Measurements from ENCODE around the gene ARF5. TPM values are rescaled to one million over a fixed set of nuclear protein-coding genes. Genes with fewer than 3 reads are reported as not detected.
"Not testable (repeated sequence)": the region's sequence is repeated elsewhere in the genome, so short reads cannot be mapped to it uniquely, and the experiment has no call there.

ARF5 gene
- total RNA-seq, 4 donors from 2014 or later = 113 to 162 (median 141) TPM

DNA sequence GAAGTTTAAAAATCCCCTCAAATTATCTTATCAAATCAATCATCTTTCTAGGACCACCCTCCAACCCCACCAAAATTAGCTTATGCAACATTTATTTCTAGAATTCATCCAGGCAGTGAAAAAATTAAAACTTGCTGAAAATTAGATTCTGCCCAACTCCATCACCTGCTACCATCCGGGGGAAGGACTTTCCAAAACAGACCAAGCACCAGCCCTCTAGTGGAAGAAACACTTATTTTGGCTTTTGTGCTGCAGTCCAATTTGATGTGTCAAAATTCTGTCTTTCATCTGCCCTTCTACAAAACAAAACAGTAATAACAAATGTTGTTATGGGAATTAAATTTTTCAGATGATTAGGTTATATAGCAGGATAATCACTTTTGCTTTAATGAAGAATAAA, 38.0 kb upstream of the ARF5 start:
- no peak for ATAC-seq
- no peaks in the 10 kb centered on the region for H3K36me3 ChIP-seq
- no peak overlapping the region for H3K4me3 ChIP-seq
- no peak for TF ChIP-seq EP300 (IDR thresholded peaks at IDR 0.05)
- 25 to 56% methylated on average over 1 of the region's 1 CpG for WGBS, 2 donors (ENCODE audit: low coverage in 1 of 2)
- no peaks in the 10 kb centered on the region for H3K4me1 ChIP-seq
- H3K27me3 ChIP-seq = no peaks in the 10 kb centered on the region
- H3K9me3 ChIP-seq = no peaks in the 10 kb centered on the region
- H3K27ac ChIP-seq = no peak overlapping the region

DNA sequence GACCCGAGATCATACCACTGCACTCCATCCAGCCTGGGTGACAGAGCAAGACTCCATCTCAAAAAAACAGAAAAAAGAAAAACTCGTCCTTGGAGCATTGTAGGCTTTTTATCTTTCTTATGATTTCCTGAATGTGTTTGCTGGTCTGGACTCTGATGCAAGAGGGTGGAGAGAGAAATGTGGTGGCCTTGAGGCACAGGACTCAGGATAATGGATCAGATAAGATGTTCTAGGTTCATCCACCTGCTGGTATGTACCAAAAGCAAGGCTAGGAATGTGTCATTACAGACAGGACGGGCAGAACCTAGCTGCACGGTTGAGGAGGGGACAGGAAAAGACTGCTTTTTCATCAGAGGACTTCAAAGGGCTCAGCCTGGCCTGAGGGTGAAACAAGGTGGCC, 36.3 kb upstream of the ARF5 start:
- H3K27ac ChIP-seq = no peak overlapping the region
- no peak overlapping the region for H3K4me3 ChIP-seq
- H3K36me3 ChIP-seq = no peaks in the 10 kb centered on the region
- no peaks in the 10 kb centered on the region for H3K4me1 ChIP-seq
- no peak for ATAC-seq
- no peak for TF ChIP-seq EP300 (IDR thresholded peaks at IDR 0.05)
- no peak for TF ChIP-seq CTCF (IDR thresholded peaks at IDR 0.05)
- no peak for TF ChIP-seq POLR2A (IDR thresholded peaks at IDR 0.05)
- H3K27me3 ChIP-seq = no peaks in the 10 kb centered on the region
- no peaks in the 10 kb centered on the region for H3K9me3 ChIP-seq
- 83% methylated on average over 2 to 4 of the region's 4 CpGs for WGBS, 2 donors (ENCODE audit: low coverage in 1 of 2)

DNA sequence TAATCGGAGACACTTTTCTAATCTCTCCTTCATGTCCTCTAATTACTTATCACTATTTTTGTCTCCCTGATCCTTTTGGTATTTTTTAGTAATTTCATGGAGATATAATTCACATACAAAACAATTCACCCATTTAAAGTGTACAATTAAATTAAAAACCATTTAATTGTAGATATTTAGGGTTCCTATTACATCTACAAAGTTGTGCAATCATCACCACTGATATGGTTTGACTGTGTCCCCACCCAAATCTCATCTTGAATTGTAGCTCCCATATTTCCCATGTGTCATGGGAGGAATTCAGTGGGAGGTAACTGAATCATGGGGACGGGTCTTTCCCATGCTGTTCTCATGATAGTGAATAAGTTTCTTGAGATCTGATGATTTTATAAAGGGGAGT, 31.8 kb upstream of the ARF5 start:
- no peak for ATAC-seq
- Histone ChIP-seq H3K4me3 (no peak overlapping the region), H3K9me3 (no peaks in the 10 kb centered on the region), H3K36me3 (no peaks in the 10 kb centered on the region), H3K27ac (no peak overlapping the region), H3K4me1 (no peaks in the 10 kb centered on the region), H3K27me3 (no peaks in the 10 kb centered on the region)
- TF ChIP-seq POLR2AphosphoS5 (IDR thresholded peaks at IDR 0.05) = no peak
- WGBS, 2 donors (ENCODE audit: low coverage in 1 of 2) = 54 to 90% methylated on average over 2 of the region's 2 CpGs

DNA sequence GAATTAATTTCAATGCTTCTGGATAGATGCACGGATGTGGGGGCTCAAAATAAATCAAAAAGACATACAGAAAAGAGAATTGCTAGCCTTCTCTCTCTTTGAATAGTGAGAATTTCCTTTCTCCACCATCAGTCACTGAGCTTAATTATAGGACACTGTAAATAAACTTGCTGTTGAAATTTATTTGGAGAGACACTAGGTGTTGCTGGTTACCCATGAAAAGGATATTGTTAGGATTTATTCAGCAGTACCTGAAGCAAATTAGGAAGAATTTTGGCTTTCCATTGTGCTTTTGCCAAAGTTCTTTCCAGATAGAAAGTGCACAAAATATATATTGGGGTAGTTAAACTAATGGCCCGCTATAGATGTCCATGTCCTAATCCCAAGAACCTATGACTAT, 30.4 kb upstream of the ARF5 start:
- TF ChIP-seq POLR2AphosphoS5 (IDR thresholded peaks at IDR 0.05) = no peak
- no peak for TF ChIP-seq EP300 (IDR thresholded peaks at IDR 0.05)
- no peak for TF ChIP-seq POLR2A (IDR thresholded peaks at IDR 0.05)
- no peak for TF ChIP-seq CTCF (IDR thresholded peaks at IDR 0.05)
- H3K27me3 ChIP-seq = no peaks in the 10 kb centered on the region
- H3K27ac ChIP-seq = no peak overlapping the region
- 44 to 65% methylated on average over 2 of the region's 2 CpGs for WGBS, 2 donors (ENCODE audit: low coverage in 1 of 2)
- H3K9me3 ChIP-seq = no peaks in the 10 kb centered on the region
- no peak overlapping the region for H3K4me3 ChIP-seq
- no peak for ATAC-seq
- H3K4me1 ChIP-seq = no peaks in the 10 kb centered on the region
- H3K36me3 ChIP-seq = no peaks in the 10 kb centered on the region

GRCh38 chr7:127566242-127566641, 22.0 kb upstream of the ARF5 start:
- no peaks in the 10 kb centered on the region for H3K4me1 ChIP-seq
- H3K9me3 ChIP-seq = no peaks in the 10 kb centered on the region
- H3K4me3 ChIP-seq = no peak overlapping the region
- no peaks in the 10 kb centered on the region for H3K27me3 ChIP-seq
- TF ChIP-seq EP300 (IDR thresholded peaks at IDR 0.05) = no peak
- TF ChIP-seq POLR2A (IDR thresholded peaks at IDR 0.05) = no peak
- no peak for TF ChIP-seq CTCF (IDR thresholded peaks at IDR 0.05)
- TF ChIP-seq POLR2AphosphoS5 (IDR thresholded peaks at IDR 0.05) = no peak
- WGBS, 2 donors (ENCODE audit: low coverage in 1 of 2) = 66 to 67% methylated on average over 1 to 3 of the region's 3 CpGs
- ATAC-seq = no peak
- no peak overlapping the region for H3K27ac ChIP-seq
- no peaks in the 10 kb centered on the region for H3K36me3 ChIP-seq

DNA sequence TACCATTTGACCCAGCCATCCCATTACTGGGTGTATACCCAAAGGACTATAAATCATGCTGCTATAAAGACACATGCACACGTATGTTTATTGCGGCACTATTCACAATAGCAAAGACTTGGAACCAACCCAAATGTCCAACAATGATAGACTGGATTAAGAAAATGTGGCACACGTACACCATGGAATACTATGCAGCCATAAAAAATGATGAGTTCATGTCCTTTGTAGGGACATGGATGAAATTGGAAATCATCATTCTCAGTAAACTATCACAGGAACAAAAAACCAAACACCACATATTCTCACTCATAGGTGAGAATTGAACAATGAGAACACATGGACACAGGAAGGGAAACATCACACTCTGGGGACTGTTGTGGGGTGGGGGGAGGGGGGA, 20.2 kb upstream of the ARF5 start:
- H3K36me3 ChIP-seq, ATAC-seq, H3K27ac ChIP-seq, H3K27me3 ChIP-seq, H3K4me3 ChIP-seq, H3K4me1 ChIP-seq, H3K9me3 ChIP-seq: not testable (repeated sequence)
- no CpG with 5 or more reads among the region's 3 CpGs for WGBS, 2 donors (ENCODE audit: low coverage in 1 of 2)
